ENCODE results near the gene FAM169A. TPM values are rescaled to one million over a fixed set of nuclear protein-coding genes. Genes with fewer than 3 reads are reported as not detected.
"Not testable (repeated sequence)": the region's sequence is repeated elsewhere in the genome, so short reads cannot be mapped to it uniquely, and the experiment has no call there.

Gene FAM169A
- total RNA-seq, 2 experiments from 2014 or later = 13.3 to 14.7 TPM

DNA sequence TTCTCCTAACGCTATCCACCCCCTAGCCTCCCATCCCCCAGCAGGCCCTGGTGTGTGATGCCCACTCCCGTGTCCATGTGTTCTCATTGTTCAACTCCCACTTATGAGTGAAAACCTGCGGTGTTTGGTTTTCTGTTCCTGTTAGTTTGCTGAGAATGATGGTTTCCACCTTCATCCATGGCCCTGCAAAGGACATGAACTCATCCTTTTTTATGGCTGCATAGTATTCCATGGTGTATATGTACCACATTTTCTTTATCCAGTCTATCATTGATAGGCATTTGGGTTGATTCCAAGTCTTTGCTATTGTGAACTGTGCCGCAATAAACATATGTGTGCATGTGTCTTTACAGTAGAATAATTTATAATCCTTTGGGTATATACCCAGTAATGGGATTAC lies 38.5 kb upstream of the FAM169A start:
- H3K27me3 Mint-ChIP-seq; H3K4me3 Mint-ChIP-seq; H3K9me3 ChIP-seq (ENCODE audit: control insufficient read depth in 1 of 2, insufficient read depth in 1 of 2, low read length in 2 of 2); H3K36me3 Mint-ChIP-seq (ENCODE audit: low read depth); CTCF ChIA-PET; H3K9me3 Mint-ChIP-seq; H3K4me1 Mint-ChIP-seq (ENCODE audit: low read depth); H3K27ac ChIP-seq (ENCODE audit: low read depth in 1 of 2, low read length in 2 of 2); DNase-seq; POLR2A ChIA-PET; H3K36me3 ChIP-seq (ENCODE audit: insufficient read depth, low read length); H3K4me1 ChIP-seq (ENCODE audit: insufficient read depth, low read length); H3K27me3 ChIP-seq (ENCODE audit: control insufficient read depth in 1 of 2, insufficient read depth in 2 of 2, low read length in 2 of 2); H3K4me3 ChIP-seq (ENCODE audit: low read length); ATAC-seq (ENCODE audit: poor library complexity); H3K27ac Mint-ChIP-seq: not testable (repeated sequence)
- intact Hi-C loops (cut with DNase I, micrococcal nuclease) = loop anchor here (5.0 kb wide), 2 partner anchors 137 to 1002 kb away; partner anchors contain the start of genes GFM2 (in 1 of the 2) and NSA2 (in 1 of the 2)

DNA sequence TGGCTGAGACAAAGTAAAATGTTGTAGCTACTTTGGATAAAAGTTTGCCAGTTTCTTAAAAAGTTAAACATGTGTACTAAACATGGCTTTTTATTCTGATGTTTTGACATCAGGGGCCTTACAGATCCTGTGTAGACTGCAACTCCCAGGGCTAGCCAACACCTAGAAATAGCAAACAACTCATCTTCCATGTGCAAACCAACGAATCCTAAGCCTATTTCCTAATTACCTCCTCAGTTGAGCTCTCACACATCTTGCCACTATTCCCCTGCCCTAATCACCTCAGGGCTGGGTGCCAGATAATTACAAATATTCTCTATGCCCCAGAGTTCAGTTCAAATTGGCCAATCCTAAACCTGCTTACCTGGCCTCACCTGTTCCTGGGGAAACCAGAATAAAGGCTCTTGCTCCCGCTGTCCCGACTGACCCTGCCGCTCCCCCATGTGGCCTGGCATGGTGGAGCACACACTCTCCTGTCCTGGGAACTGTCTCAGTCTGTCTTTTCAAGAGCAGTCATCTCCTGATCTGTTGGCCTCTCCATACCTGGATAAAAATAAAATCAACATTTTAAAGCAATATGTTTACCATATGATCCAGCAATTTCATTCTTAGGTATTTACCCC lies 37.1 kb upstream of the FAM169A start:
- no peaks in the 10 kb centered on the region for H3K4me1 Mint-ChIP-seq (ENCODE audit: low read depth)
- Histone ChIP-seq H3K27ac (ENCODE audit: low read depth in 1 of 2, low read length in 2 of 2) (no peak overlapping the region), H3K4me3 (ENCODE audit: low read length) (no peak overlapping the region), H3K27me3 (ENCODE audit: control insufficient read depth in 1 of 2, insufficient read depth in 2 of 2, low read length in 2 of 2) (no peaks in the 10 kb centered on the region), H3K4me1 (ENCODE audit: insufficient read depth, low read length) (no peaks in the 10 kb centered on the region), H3K9me3 (ENCODE audit: control insufficient read depth in 1 of 2, insufficient read depth in 1 of 2, low read length in 2 of 2) (no peaks in the 10 kb centered on the region), H3K36me3 (ENCODE audit: insufficient read depth, low read length) (no peaks in the 10 kb centered on the region)
- H3K4me3 Mint-ChIP-seq = no peak overlapping the region
- peak; percentile 37 for TF ChIP-seq CTCF (IDR thresholded peaks at IDR 0.05)
- no peaks in the 10 kb centered on the region for H3K9me3 Mint-ChIP-seq
- DNase-seq (peak in 8 of 14 experiments; percentile 5 to 52 (median 26)), ATAC-seq (ENCODE audit: poor library complexity) (peak; percentile 81)
- H3K27me3 Mint-ChIP-seq = no peaks in the 10 kb centered on the region
- intact Hi-C loops (cut with DNase I, micrococcal nuclease) = loop anchor here (5.0 kb wide), 2 partner anchors 136 to 1001 kb away; partner anchors contain the start of genes GFM2 (in 1 of the 2) and NSA2 (in 1 of the 2)
- CTCF ChIA-PET = no interaction called here
- no peak overlapping the region for H3K27ac Mint-ChIP-seq
- H3K36me3 Mint-ChIP-seq (ENCODE audit: low read depth) = no peaks in the 10 kb centered on the region
- POLR2A ChIA-PET = no interaction called here

GRCh38 chr5:74897049-74897448 lies 30.9 kb upstream of the FAM169A start:
- no peaks in the 10 kb centered on the region for H3K9me3 ChIP-seq (ENCODE audit: control insufficient read depth in 1 of 2, insufficient read depth in 1 of 2, low read length in 2 of 2)
- Mint-ChIP-seq H3K9me3 (peaks cover 3% of the 10 kb centered on the region), H3K4me3 (no peak overlapping the region), H3K36me3 (ENCODE audit: low read depth) (no peaks in the 10 kb centered on the region), H3K27me3 (peaks cover 15% of the 10 kb centered on the region), H3K27ac (no peak overlapping the region), H3K4me1 (ENCODE audit: low read depth) (no peaks in the 10 kb centered on the region)
- intact Hi-C loops (cut with DNase I, micrococcal nuclease) = no loop called here
- H3K27ac ChIP-seq (ENCODE audit: low read depth in 1 of 2, low read length in 2 of 2) = no peak overlapping the region
- TF ChIP-seq CTCF (IDR thresholded peaks at IDR 0.05) = no peak
- no peaks in the 10 kb centered on the region for H3K36me3 ChIP-seq (ENCODE audit: insufficient read depth, low read length)
- H3K4me1 ChIP-seq (ENCODE audit: insufficient read depth, low read length) = no peaks in the 10 kb centered on the region
- no peaks in the 10 kb centered on the region for H3K27me3 ChIP-seq (ENCODE audit: control insufficient read depth in 1 of 2, insufficient read depth in 2 of 2, low read length in 2 of 2)
- DNase-seq = no peak
- ChIA-PET POLR2A (no interaction called here), CTCF (no interaction called here)
- no peak for ATAC-seq (ENCODE audit: poor library complexity)
- no peak overlapping the region for H3K4me3 ChIP-seq (ENCODE audit: low read length)

DNA sequence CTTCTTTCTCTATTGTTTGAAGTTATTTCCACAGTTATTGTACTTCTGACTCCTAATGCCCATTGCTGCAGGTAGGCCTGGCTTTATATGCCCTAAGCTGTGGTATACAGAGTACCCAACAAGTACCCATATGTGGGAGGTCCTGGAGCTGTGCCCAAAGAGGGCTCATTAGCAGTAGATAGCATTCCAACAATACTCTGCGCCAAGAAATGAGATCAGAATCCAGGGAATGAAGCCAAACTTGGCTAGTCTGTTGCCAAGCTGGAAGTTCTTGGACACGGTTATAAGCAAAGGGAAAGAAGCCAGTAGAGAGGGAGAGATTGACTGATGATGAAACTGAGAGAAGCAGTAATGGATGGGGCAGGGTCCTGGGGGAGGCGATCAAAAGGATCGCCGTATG lies 29.7 kb upstream of the FAM169A start:
- no peaks in the 10 kb centered on the region for H3K36me3 Mint-ChIP-seq (ENCODE audit: low read depth)
- peaks cover 15% of the 10 kb centered on the region for H3K27me3 Mint-ChIP-seq
- ChIA-PET CTCF (no interaction called here), POLR2A (interaction anchor here (0.7 kb wide), 1 partner anchor 99 kb away, joined by 4 read pairs; no protein-coding TSS in a partner anchor)
- no peak overlapping the region for H3K4me3 Mint-ChIP-seq
- no peaks in the 10 kb centered on the region for H3K9me3 ChIP-seq (ENCODE audit: control insufficient read depth in 1 of 2, insufficient read depth in 1 of 2, low read length in 2 of 2)
- H3K36me3 ChIP-seq (ENCODE audit: insufficient read depth, low read length) = no peaks in the 10 kb centered on the region
- ATAC-seq (ENCODE audit: poor library complexity) = no peak
- intact Hi-C loops (cut with DNase I, micrococcal nuclease) = no loop called here
- H3K27ac Mint-ChIP-seq = no peak overlapping the region
- no peak for TF ChIP-seq CTCF (IDR thresholded peaks at IDR 0.05)
- no peaks in the 10 kb centered on the region for H3K4me1 ChIP-seq (ENCODE audit: insufficient read depth, low read length)
- DNase-seq = no peak
- H3K27ac ChIP-seq (ENCODE audit: low read depth in 1 of 2, low read length in 2 of 2) = no peak overlapping the region
- H3K4me3 ChIP-seq (ENCODE audit: low read length) = no peak overlapping the region
- no peaks in the 10 kb centered on the region for H3K4me1 Mint-ChIP-seq (ENCODE audit: low read depth)
- H3K9me3 Mint-ChIP-seq = peaks cover 3% of the 10 kb centered on the region
- no peaks in the 10 kb centered on the region for H3K27me3 ChIP-seq (ENCODE audit: control insufficient read depth in 1 of 2, insufficient read depth in 2 of 2, low read length in 2 of 2)
